ENCODE measurements around the gene THAP3. TPM values are rescaled to one million over a fixed set of nuclear protein-coding genes. Genes with fewer than 3 reads are reported as not detected.

The THAP3 gene
- total and polyA plus RNA-seq, 7 donors, result 8.9 to 40.1 (median 18.8) TPM

DNA sequence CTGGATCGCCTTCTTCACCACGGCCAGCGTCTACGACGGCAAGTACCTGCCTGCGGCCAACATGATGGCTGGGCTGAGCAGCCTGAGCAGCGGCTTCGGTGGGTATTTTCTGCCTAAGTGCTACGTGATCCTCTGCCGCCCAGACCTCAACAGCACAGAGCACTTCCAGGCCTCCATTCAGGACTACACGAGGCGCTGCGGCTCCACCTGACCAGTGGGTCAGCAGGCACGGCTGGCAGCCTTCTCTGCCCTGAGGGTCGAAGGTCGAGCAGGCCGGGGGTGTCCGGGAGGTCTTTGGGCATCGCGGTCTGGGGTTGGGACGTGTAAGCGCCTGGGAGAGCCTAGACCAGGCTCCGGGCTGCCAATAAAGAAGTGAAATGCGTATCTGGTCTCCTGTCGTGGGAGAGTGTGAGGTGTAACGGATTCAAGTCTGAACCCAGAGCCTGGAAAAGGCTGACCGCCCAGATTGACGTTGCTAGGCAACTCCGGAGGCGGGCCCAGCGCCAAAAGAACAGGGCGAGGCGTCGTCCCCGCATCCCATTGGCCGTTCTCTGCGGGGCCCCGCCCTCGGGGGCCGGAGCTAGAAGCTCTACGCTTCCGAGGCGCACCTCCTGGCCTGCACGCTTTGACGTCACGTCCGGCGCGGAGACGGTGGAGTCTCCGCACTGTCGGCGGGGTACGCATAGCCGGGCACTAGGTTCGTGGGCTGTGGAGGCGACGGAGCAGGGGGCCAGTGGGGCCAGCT lies 45.1 kb upstream of the THAP3 start, which contains the start of gene ZBTB48:
TSS of gene ZBTB48 (plus strand) at position 621 of the 745 bp plus-strand sequence. CDS start 616 bp downstream, outside the sequence.
- 8 to 10% (median 8%) methylated on average over 58 of the region's 58 CpGs for WGBS, 3 donors
- Histone ChIP-seq H3K36me3 (ENCODE audit: insufficient read depth in 1 of 2, low read depth in 1 of 2) (peaks cover 0 to 8% of the 10 kb centered on the region in 2 donors), H3K27ac (peak within 1 kb of the TSS; percentile 93), H3K27me3 (ENCODE audit: insufficient read depth in 3 of 3, low read length in 2 of 3) (no peaks in the 10 kb centered on the region), H3K4me1 (peaks cover 20% of the 10 kb centered on the region), H3K4me3 (peak within 1 kb of the TSS; percentile 86), H3K9me3 (no peaks in the 10 kb centered on the region)
- ATAC-seq (peak; percentile 90 to 96 (median 92)), DNase-seq (peak; percentile 100)
- intact Hi-C loops (cut with DNase I), result no loop called here
- TF ChIP-seq, protein P1, sequence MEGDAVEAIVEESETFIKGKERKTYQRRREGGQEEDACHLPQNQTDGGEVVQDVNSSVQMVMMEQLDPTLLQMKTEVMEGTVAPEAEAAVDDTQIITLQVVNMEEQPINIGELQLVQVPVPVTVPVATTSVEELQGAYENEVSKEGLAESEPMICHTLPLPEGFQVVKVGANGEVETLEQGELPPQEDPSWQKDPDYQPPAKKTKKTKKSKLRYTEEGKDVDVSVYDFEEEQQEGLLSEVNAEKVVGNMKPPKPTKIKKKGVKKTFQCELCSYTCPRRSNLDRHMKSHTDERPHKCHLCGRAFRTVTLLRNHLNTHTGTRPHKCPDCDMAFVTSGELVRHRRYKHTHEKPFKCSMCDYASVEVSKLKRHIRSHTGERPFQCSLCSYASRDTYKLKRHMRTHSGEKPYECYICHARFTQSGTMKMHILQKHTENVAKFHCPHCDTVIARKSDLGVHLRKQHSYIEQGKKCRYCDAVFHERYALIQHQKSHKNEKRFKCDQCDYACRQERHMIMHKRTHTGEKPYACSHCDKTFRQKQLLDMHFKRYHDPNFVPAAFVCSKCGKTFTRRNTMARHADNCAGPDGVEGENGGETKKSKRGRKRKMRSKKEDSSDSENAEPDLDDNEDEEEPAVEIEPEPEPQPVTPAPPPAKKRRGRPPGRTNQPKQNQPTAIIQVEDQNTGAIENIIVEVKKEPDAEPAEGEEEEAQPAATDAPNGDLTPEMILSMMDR (IDR thresholded peaks at IDR 0.05), result no peak

DNA sequence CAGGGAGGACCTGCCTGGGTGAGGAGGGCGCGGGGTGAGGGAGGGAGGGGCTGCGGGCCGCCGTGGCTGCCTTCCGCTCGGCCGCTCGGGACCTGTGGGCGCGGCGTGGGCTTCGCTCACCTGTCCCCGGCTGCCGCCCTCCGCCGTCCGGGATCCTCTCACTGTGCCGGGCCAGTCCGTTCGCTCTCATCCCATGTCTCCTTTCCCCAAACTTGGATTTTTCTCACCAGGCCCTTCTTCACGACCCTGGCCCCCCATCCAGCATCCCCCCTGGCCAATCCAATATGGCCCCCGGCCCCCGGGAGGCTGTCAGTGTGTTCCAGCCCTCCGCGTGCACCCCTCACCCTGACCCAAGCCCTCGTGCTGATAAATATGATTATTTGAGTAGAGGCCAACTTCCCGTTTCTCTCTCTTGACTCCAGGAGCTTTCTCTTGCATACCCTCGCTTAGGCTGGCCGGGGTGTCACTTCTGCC lies 44.5 kb upstream of the THAP3 start:
- peak; percentile 33 to 64 for DNase-seq
- peak overlapping the region; percentile 93 for H3K27ac ChIP-seq
- intact Hi-C loops (cut with DNase I), result no loop called here
- TF ChIP-seq, protein P1 (IDR thresholded peaks at IDR 0.05), result no peak
- no peaks in the 10 kb centered on the region for H3K27me3 ChIP-seq (ENCODE audit: insufficient read depth in 3 of 3, low read length in 2 of 3)
- peaks cover 20% of the 10 kb centered on the region for H3K4me1 ChIP-seq
- peak; percentile 6 to 48 (median 15) for ATAC-seq
- H3K9me3 ChIP-seq, result no peaks in the 10 kb centered on the region
- H3K36me3 ChIP-seq (ENCODE audit: insufficient read depth in 1 of 2, low read depth in 1 of 2), result peaks cover 0 to 8% of the 10 kb centered on the region in 2 donors
- WGBS, 3 donors, result 0 to 1% (median 0%) methylated on average over 7 to 30 of the region's 30 CpGs
- peak overlapping the region; percentile 86 for H3K4me3 ChIP-seq

DNA sequence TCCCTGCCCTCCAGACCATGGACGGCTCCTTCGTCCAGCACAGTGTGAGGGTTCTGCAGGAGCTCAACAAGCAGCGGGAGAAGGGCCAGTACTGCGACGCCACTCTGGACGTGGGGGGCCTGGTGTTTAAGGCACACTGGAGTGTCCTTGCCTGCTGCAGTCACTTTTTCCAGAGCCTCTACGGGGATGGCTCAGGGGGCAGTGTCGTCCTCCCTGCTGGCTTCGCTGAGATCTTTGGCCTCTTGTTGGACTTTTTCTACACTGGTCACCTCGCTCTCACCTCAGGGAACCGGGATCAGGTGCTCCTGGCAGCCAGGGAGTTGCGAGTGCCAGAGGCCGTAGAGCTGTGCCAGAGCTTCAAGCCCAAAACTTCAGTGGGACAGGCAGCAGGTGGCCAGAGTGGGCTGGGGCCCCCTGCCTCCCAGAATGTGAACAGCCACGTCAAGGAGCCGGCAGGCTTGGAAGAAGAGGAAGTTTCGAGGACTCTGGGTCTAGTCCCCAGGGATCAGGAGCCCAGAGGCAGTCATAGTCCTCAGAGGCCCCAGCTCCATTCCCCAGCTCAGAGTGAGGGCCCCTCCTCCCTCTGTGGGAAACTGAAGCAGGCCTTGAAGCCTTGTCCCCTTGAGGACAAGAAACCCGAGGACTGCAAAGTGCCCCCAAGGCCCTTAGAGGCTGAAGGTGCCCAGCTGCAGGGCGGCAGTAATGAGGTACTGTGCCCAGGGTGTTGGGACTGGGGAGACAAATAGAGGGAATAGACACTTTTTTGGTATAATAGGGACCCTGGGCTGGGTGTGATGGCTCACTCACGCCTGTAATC lies 43.9 kb upstream of the THAP3 start:
- H3K9me3 ChIP-seq, result no peaks in the 10 kb centered on the region
- WGBS, 3 donors, result 18 to 25% (median 19%) methylated on average over 19 of the region's 19 CpGs
- TF ChIP-seq, protein P1 (IDR thresholded peaks at IDR 0.05), result peak; percentile 14
- ATAC-seq (peak; percentile 3 to 18 (median 6)), DNase-seq (peak in 1 of 2 donors; percentile 65)
- peak overlapping the region; percentile 93 for H3K27ac ChIP-seq
- H3K27me3 ChIP-seq (ENCODE audit: insufficient read depth in 3 of 3, low read length in 2 of 3), result no peaks in the 10 kb centered on the region
- intact Hi-C loops (cut with DNase I), result no loop called here
- peaks cover 0 to 8% of the 10 kb centered on the region in 2 donors for H3K36me3 ChIP-seq (ENCODE audit: insufficient read depth in 1 of 2, low read depth in 1 of 2)
- H3K4me1 ChIP-seq, result peaks cover 20% of the 10 kb centered on the region
- peak overlapping the region; percentile 86 for H3K4me3 ChIP-seq

DNA sequence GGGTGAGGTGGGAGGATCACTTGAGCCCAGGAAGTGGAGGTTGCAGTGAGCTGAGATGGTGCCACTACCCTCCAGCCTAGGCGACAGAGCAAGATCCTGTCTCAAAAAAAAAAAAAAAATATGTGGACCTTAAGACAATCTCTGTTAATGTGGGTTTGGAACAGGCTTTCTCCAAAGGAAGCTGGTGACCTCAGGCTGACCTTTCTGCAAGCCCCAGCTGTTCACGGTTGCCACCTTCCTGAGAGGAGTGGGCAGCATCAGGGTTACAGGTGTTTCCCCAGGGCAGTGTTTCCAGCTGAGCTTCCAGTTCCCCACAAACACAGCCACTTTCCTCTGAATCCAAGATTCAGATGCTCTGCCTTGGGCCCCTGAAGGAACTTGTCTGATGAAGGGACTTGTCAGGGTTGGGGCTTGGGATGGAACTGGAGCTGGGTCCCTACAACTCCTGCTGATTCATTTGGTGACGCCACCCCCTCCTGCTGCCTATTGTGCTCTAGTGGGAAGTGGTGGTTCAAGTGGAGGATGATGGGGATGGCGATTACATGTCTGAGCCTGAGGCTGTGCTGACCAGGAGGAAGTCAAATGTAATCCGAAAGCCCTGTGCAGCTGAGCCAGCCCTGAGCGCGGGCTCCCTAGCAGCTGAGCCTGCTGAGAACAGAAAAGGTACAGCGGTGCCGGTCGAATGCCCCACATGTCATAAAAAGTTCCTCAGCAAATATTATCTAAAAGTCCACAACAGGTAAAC lies 42.9 kb upstream of the THAP3 start:
- Histone ChIP-seq H3K27ac (peak overlapping the region; percentile 93), H3K4me1 (peaks cover 20% of the 10 kb centered on the region), H3K36me3 (ENCODE audit: insufficient read depth in 1 of 2, low read depth in 1 of 2) (peaks cover 0 to 8% of the 10 kb centered on the region in 2 donors), H3K4me3 (peak overlapping the region; percentile 86), H3K27me3 (ENCODE audit: insufficient read depth in 3 of 3, low read length in 2 of 3) (no peaks in the 10 kb centered on the region), H3K9me3 (no peaks in the 10 kb centered on the region)
- WGBS, 3 donors, result 64 to 77% (median 69%) methylated on average over 10 of the region's 10 CpGs
- TF ChIP-seq, protein P1 (IDR thresholded peaks at IDR 0.05), result no peak
- DNase-seq, result no peak
- ATAC-seq, result no peak
- intact Hi-C loops (cut with DNase I), result no loop called here

All from psoas muscle (tissue), 8 donors.